Activated CD4-positive, alpha-beta T cell treated with anti-CD3 and anti-CD28 coated beads, Interleukin-2, amount 50 U/mL, for 24 hours (primary cell): ENCODE data around the gene QSOX2.

ENCODE experiments used
- DNase-seq, 2 donors: peaks; one replicate each; pipeline ENCODE4 v3.0.0-alpha.2; 2020; ENCODE audit warnings: low read depth in 1 of 2, low spot score in 1 of 2

Gene QSOX2

GRCh38 chr9:136177224-136177623, 68.4 kb downstream of the QSOX2 start:
- no peak for DNase-seq

GRCh38 chr9:136175616-136176197, 69.9 kb downstream of the QSOX2 start:
- no peak for DNase-seq

- DNase-seq: no peak
Measured at GRCh38 chr9:136174779-136175615, 70.6 kb downstream of the QSOX2 start.

- no peak for DNase-seq
Measured at GRCh38 chr9:136173648-136174290, 71.8 kb downstream of the QSOX2 start.

GRCh38 chr9:136172412-136173079, 73.1 kb downstream of the QSOX2 start:
- DNase-seq: no peak

- DNase-seq: no peak
Measured at GRCh38 chr9:136171801-136172411, 73.7 kb downstream of the QSOX2 start.

- no peak for DNase-seq
Measured at GRCh38 chr9:136171009-136171800, 74.4 kb downstream of the QSOX2 start.

- DNase-seq: peak; percentile 21 to 22
Measured at GRCh38 chr9:136170006-136170901, 75.4 kb downstream of the QSOX2 start.

- DNase-seq: no peak
Measured at GRCh38 chr9:136169495-136169894, 76.1 kb downstream of the QSOX2 start.

- DNase-seq: no peak
Measured at GRCh38 chr9:136163248-136163850, 82.3 kb downstream of the QSOX2 start.

- no peak for DNase-seq
Measured at GRCh38 chr9:136160995-136161610, 84.5 kb downstream of the QSOX2 start.

GRCh38 chr9:136160381-136160841, 85.2 kb downstream of the QSOX2 start:
- DNase-seq: no peak

- DNase-seq: no peak
Measured at GRCh38 chr9:136159851-136160250, 85.8 kb downstream of the QSOX2 start.

GRCh38 chr9:136157477-136158265, 87.9 kb downstream of the QSOX2 start:
- DNase-seq: no peak
